Prostate gland (tissue), 2 donors: ENCODE data around the gene PIERCE2. TPM values are rescaled to one million over a fixed set of nuclear protein-coding genes. Genes with fewer than 3 reads are reported as not detected.

Source experiments
- DNase-seq: peaks from one replicate; pipeline ENCODE4 v3.0.0-alpha.2; 2019; ENCODE audit warnings: low spot score
- H3K27ac ChIP-seq, 2 donors: fragments of 200-600 bp; sonication (generic); 2 replicates each; pipeline ENCODE4 v1.5.1; 2017 to 2019
- H3K27me3 ChIP-seq: fragments of 200-600 bp; sonication (generic); replicated peaks from 2 replicates; pipeline ENCODE4 v1.5.1; 2019; ENCODE audit not compliant: insufficient read depth
- H3K36me3 ChIP-seq, 2 donors: fragments of 200-600 bp; sonication (generic); 1 replicate in 1 of 2; 2 replicates in 1 of 2; pipeline versions ENCODE4 v1.5.1 to v1.8.1; 2017 to 2019
- H3K4me1 ChIP-seq: fragments of 200-600 bp; sonication (generic); replicated peaks from 2 replicates; pipeline ENCODE4 v1.5.1; 2019
- H3K4me3 ChIP-seq, 2 donors: fragments of 200-600 bp; sonication (generic); 2 replicates each; pipeline ENCODE4 v1.5.1; 2017 to 2019
- H3K9me3 ChIP-seq: fragments of 200-600 bp; sonication (generic); 2 replicates; pipeline ENCODE4 v1.5.1; 2017
- CTCF ChIP-seq, 4 experiments: fragments of 200-600 bp in 2 of 4; fragments of 450-650 bp in 2 of 4; sonication (generic) in 2 of 4; IDR thresholded peaks; 1 replicate in 3 of 4; 2 replicates in 1 of 4; pipeline ENCODE4 v1.5.1; 2016 to 2019; ENCODE audit warnings: antibody characterized with exemption in 4 of 4, mild to moderate bottlenecking in 2 of 4, moderate library complexity in 2 of 4
- POLR2A ChIP-seq: fragments of 450-650 bp; IDR thresholded peaks from one replicate; pipeline ENCODE4 v1.6.1; 2016; ENCODE audit warnings: antibody characterized with exemption, mild to moderate bottlenecking
- POLR2AphosphoS5 ChIP-seq: sonication (generic); formaldehyde crosslinking; IDR thresholded peaks from one replicate; pipeline ENCODE4 v1.6.1; 2017; ENCODE audit warnings: antibody characterized with exemption
- WGBS: methylation state at CpG from one replicate; pipeline ENCODE4 v1.1.5; 2018; 5-methylcytosine and 5-hydroxymethylcytosine counted together
- intact Hi-C: fragments of 100-400 bp; cut with DNase I; formaldehyde crosslinking; loops from one replicate; pipeline ENCODE4 v1.14.2; 2022
- total RNA-seq, 2 donors: library from RNA; depleted of rRNA; stranded (reverse); fragments of >200 nt; gene quantifications; one replicate each; pipeline ENCODE4 v1.1.0, GENCODE V29; 2016

The PIERCE2 gene
- total RNA-seq, 2 donors from 2014 or later, result 4.0 to 4.6 TPM

DNA sequence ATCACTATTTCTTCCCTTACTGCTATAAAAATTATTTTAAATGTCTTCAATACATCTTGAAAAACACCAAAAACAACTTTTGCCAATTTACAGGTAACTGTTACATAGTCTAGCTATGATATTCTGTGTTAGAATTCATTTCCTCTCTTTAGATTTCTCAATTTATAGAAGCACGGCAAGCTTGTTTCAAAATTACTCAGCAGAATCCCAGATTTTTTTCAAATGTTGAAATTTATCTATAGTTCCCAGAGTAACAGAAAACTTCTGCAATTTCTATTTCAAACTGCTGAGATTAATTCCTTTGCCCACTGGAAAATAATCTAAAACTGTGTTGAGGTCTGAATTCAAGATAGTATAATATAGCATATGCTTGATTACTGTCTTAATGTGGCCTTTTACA, 41.3 kb upstream of the PIERCE2 start:
- 85% methylated on average over 1 of the region's 1 CpG for WGBS
- DNase-seq, result no peak
- Histone ChIP-seq H3K36me3 (no peaks in the 10 kb centered on the region), H3K27me3 (no peaks in the 10 kb centered on the region), H3K4me1 (no peaks in the 10 kb centered on the region), H3K27ac (no peak overlapping the region), H3K9me3 (no peaks in the 10 kb centered on the region), H3K4me3 (no peak overlapping the region)
- TF ChIP-seq POLR2AphosphoS5 (no peak), CTCF (IDR thresholded peaks at IDR 0.05) (no peak), POLR2A (no peak)
- intact Hi-C loops, result no loop called here

DNA sequence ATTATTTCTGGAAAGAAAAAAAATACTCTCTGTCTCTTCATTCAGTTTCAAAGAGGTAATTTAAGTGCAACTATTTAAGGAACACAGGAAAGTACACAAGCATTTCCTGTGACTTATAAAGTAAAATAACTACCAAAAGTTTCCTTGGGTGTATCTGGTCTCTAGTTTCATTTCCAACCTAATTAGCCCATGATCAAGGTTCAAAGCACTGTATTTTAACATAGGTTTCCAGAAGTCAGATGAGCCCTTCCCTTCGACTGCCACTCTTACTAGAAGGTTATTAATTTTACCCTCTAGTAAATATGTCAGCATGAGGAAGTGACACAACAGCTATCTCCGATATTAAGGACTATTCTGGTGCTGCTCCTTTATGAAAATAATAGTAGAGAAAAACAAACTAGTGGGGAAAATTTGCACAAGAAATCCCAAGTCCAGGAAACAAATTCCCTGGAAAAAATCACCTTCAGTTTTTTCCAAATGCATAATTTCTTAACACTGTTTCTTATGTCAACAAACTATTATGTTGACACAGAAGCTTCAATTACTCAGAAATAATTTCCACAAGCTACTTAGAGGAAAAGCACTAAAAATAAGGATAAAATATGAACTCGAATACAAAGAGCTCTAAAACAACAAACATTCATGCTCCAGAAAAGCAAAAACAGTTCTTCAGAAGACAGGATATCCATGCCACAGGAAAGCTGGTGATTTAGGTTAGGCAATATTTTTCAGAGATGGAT, 35.4 kb upstream of the PIERCE2 start:
- 42% methylated on average over 3 of the region's 3 CpGs for WGBS
- Histone ChIP-seq H3K4me3 (no peak overlapping the region), H3K36me3 (no peaks in the 10 kb centered on the region), H3K4me1 (no peaks in the 10 kb centered on the region), H3K27me3 (no peaks in the 10 kb centered on the region), H3K9me3 (no peaks in the 10 kb centered on the region), H3K27ac (peak overlapping the region in 1 of 2 donors; percentile 29)
- TF ChIP-seq POLR2AphosphoS5, result no peak
- no peak for TF ChIP-seq CTCF (IDR thresholded peaks at IDR 0.05)
- no peak for TF ChIP-seq POLR2A
- intact Hi-C loops, result no loop called here
- no peak for DNase-seq

DNA sequence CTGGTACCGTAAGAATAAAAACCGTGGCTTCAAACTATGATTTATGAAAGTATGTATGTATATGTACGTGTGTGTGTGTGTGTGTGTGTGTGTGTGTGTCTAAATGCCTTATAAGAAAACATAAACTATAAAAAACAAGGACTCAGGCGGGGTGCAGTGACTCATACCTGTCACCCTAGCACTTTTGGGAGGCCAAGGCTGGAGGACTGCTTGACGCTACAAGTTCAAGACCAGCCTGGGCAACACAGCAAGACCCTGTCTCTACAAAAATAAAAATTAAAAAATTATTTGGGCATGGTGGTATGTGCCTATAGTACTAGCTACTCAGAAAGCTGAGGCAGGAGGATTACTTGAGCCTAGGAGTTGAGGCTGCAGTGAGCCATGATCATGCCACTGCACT, 29.2 kb upstream of the PIERCE2 start:
- Histone ChIP-seq H3K4me1 (no peaks in the 10 kb centered on the region), H3K9me3 (no peaks in the 10 kb centered on the region), H3K4me3 (no peak overlapping the region), H3K27me3 (no peaks in the 10 kb centered on the region), H3K27ac (no peak overlapping the region), H3K36me3 (peaks cover 0 to 3% of the 10 kb centered on the region in 2 donors)
- intact Hi-C loops, result no loop called here
- DNase-seq, result no peak
- 91% methylated on average over 5 of the region's 5 CpGs for WGBS
- TF ChIP-seq POLR2A, result no peak
- no peak for TF ChIP-seq POLR2AphosphoS5
- no peak for TF ChIP-seq CTCF (IDR thresholded peaks at IDR 0.05)

GRCh38 chr15:55381595-55381994, 26.7 kb upstream of the PIERCE2 start:
- Histone ChIP-seq H3K9me3 (no peaks in the 10 kb centered on the region), H3K36me3 (peaks cover 0 to 3% of the 10 kb centered on the region in 2 donors), H3K27ac (no peak overlapping the region), H3K27me3 (no peaks in the 10 kb centered on the region), H3K4me3 (no peak overlapping the region), H3K4me1 (no peaks in the 10 kb centered on the region)
- intact Hi-C loops, result no loop called here
- DNase-seq, result no peak
- TF ChIP-seq CTCF (IDR thresholded peaks at IDR 0.05) (no peak), POLR2A (no peak), POLR2AphosphoS5 (no peak)

GRCh38 chr15:55383687-55384086, 24.6 kb upstream of the PIERCE2 start:
- Histone ChIP-seq H3K27ac (no peak overlapping the region), H3K4me1 (no peaks in the 10 kb centered on the region), H3K4me3 (no peak overlapping the region), H3K9me3 (no peaks in the 10 kb centered on the region), H3K27me3 (no peaks in the 10 kb centered on the region), H3K36me3 (peaks cover 0 to 3% of the 10 kb centered on the region in 2 donors)
- WGBS, result 100% methylated on average over 2 of the region's 2 CpGs
- intact Hi-C loops, result no loop called here
- TF ChIP-seq CTCF (IDR thresholded peaks at IDR 0.05) (no peak), POLR2A (no peak), POLR2AphosphoS5 (no peak)
- DNase-seq, result no peak
